SK-N-SH (cell line): Measurements from ENCODE around the gene MTF1. TPM values are rescaled to one million over a fixed set of nuclear protein-coding genes. Genes with fewer than 3 reads are reported as not detected.

Source experiments
- CTCF ChIA-PET: fragments of 300-600, 350-600 bp; formaldehyde crosslinking; extraction: SDS; loops from one replicate; lab custom pipeline; 2021; lab: Yijun Ruan, JAX
- POLR2A ChIA-PET: fragments of 350-600 bp; sonication (Branson Sonifier 250); formaldehyde crosslinking; extraction: SDS; loops from one replicate; lab custom pipeline; 2020; ENCODE audit warnings: antibody characterized with exemption, inconsistent platforms; lab: Yijun Ruan, JAX
- DNase-seq: peaks from one replicate; pipeline ENCODE4 v3.0.0; 2012
- H2AFZ ChIP-seq: fragments of 200-600 bp; sonication (generic); 2 replicates; pipeline ENCODE4 v1.8.1; 2016; ENCODE audit warnings: antibody characterized with exemption, mild to moderate bottlenecking, low read depth
- H3F3A ChIP-seq: fragments of 200-600 bp; sonication (generic); replicated peaks from 2 replicates; pipeline ENCODE3; 2016; ENCODE audit warnings: antibody characterized with exemption, mild to moderate bottlenecking; ENCODE audit not compliant: insufficient read depth
- H3K27ac ChIP-seq, 2 experiments: fragments of 200-500 bp in 1 of 2; fragments of 200-600 bp in 1 of 2; sonication (Bioruptor generic) in 1 of 2; sonication (generic), shearing (Covaris generic) in 1 of 2; 2 replicates each; pipeline versions ENCODE4 v1.5.1 to v1.6.1; 2014 to 2016; ENCODE audit warnings: low read depth in 2 of 2, inconsistent platforms in 1 of 2, low read length in 1 of 2, mild to moderate bottlenecking in 1 of 2, mixed read lengths in 1 of 2
- H3K27me3 ChIP-seq: fragments of 200-600 bp; sonication (generic), shearing (Covaris generic); 2 replicates; pipeline ENCODE4 v1.6.1; 2016; ENCODE audit warnings: mixed run types; ENCODE audit not compliant: insufficient read depth
- H3K36me3 ChIP-seq, 2 experiments: fragments of 200-500 bp in 1 of 2; fragments of 200-600 bp in 1 of 2; sonication (Bioruptor generic) in 1 of 2; sonication (generic) in 1 of 2; replicated peaks in 1 of 2; 2 replicates each; pipeline versions ENCODE3 to v1.5.1; 2014 to 2016; ENCODE audit warnings: low read length in 1 of 2, mild to moderate bottlenecking in 1 of 2; ENCODE audit not compliant: insufficient read depth in 2 of 2, control insufficient read depth in 1 of 2
- H3K4me1 ChIP-seq, 2 experiments: fragments of 200-500 bp in 1 of 2; fragments of 200-600 bp in 1 of 2; sonication (Bioruptor generic) in 1 of 2; sonication (generic), shearing (Covaris generic) in 1 of 2; 2 replicates each; pipeline versions ENCODE4 v1.5.1 to v1.6.1; 2014 to 2016; ENCODE audit warnings: low read depth in 1 of 2, low read length in 1 of 2, mixed run types in 1 of 2; ENCODE audit not compliant: insufficient read depth in 2 of 2, control insufficient read depth in 1 of 2
- H3K4me2 ChIP-seq: fragments of 200-600 bp; sonication (generic), shearing (Covaris generic); 2 replicates; pipeline ENCODE4 v1.6.1; 2017; ENCODE audit warnings: mixed run types
- H3K4me3 ChIP-seq, 2 experiments: fragments of 200-500 bp in 1 of 2; fragments of 200-600 bp in 1 of 2; sonication (Bioruptor generic) in 1 of 2; sonication (generic), shearing (Covaris generic) in 1 of 2; 2 replicates each; pipeline versions ENCODE4 v1.5.1 to v1.8.1; 2014 to 2016; ENCODE audit warnings: low read depth in 2 of 2, inconsistent platforms in 1 of 2, low read length in 1 of 2, mild to moderate bottlenecking in 1 of 2, mixed read lengths in 1 of 2, moderate library complexity in 1 of 2
- H3K79me2 ChIP-seq: fragments of 200-600 bp; sonication (generic); 2 replicates; pipeline ENCODE4 v1.8.1; 2017; ENCODE audit warnings: mild to moderate bottlenecking; ENCODE audit not compliant: insufficient read depth
- H3K9ac ChIP-seq: fragments of 200-600 bp; sonication (generic); 2 replicates; pipeline ENCODE4 v1.6.1; 2017; ENCODE audit warnings: mixed run types
- H3K9me2 ChIP-seq: fragments of 200-600 bp; sonication (generic); 2 replicates; pipeline ENCODE4 v1.6.1; 2017; ENCODE audit warnings: mixed run types
- H3K9me3 ChIP-seq: fragments of 200-600 bp; sonication (generic); 2 replicates; pipeline ENCODE4 v1.6.1; 2017; ENCODE audit warnings: mixed run types, mild to moderate bottlenecking, moderate library complexity
- H4K20me1 ChIP-seq: fragments of 200-600 bp; sonication (generic); 2 replicates; pipeline ENCODE4 v1.6.1; 2017; ENCODE audit warnings: mild to moderate bottlenecking, mixed run types; ENCODE audit not compliant: insufficient read depth
- CHD2 ChIP-seq: fragments of 150-350 bp; IDR thresholded peaks from 2 replicates; pipeline ENCODE4 v1.6.1; 2018; ENCODE audit warnings: low read length; ENCODE audit not compliant: partially characterized antibody
- ELF1 ChIP-seq: IDR thresholded peaks from 2 replicates; pipeline ENCODE4 v1.4.0; 2012
- EZH2phosphoT487 ChIP-seq: fragments of 200-600 bp; sonication (generic); IDR thresholded peaks from 2 replicates; pipeline ENCODE4 v1.6.1; 2017; ENCODE audit warnings: low read depth, mixed run types, mild to moderate bottlenecking, antibody characterized with exemption, moderate library complexity, borderline replicate concordance
- FOSL2 ChIP-seq: IDR thresholded peaks from 2 replicates; pipeline ENCODE4 v1.4.0; 2012; ENCODE audit warnings: low read depth, mild to moderate bottlenecking, moderate library complexity, borderline replicate concordance
- FOXM1 ChIP-seq: IDR thresholded peaks from 2 replicates; pipeline ENCODE4 v1.4.0; 2012; ENCODE audit warnings: low read depth, mild to moderate bottlenecking
- GATA2 ChIP-seq: sonication (generic); formaldehyde crosslinking; IDR thresholded peaks from 2 replicates; pipeline ENCODE4 v1.5.0; 2020; ENCODE audit warnings: mild to moderate bottlenecking, missing genetic modification reagents
- MAX ChIP-seq: IDR thresholded peaks from 2 replicates; pipeline ENCODE4 v1.4.0; 2012; ENCODE audit warnings: low read depth
- MEF2A ChIP-seq: IDR thresholded peaks from 2 replicates; pipeline ENCODE4 v1.4.0; 2012; ENCODE audit warnings: low read depth, borderline replicate concordance
- MXI1 ChIP-seq: IDR thresholded peaks from 2 replicates; pipeline ENCODE4 v1.6.1; 2012; ENCODE audit warnings: mild to moderate bottlenecking, low read depth, low read length, improper control_type of control experiment
- NFIC ChIP-seq: IDR thresholded peaks from 2 replicates; pipeline ENCODE4 v1.4.0; 2012; ENCODE audit warnings: borderline replicate concordance
- NRF1 ChIP-seq: IDR thresholded peaks from 2 replicates; pipeline ENCODE4 v1.6.1; 2012; ENCODE audit warnings: low read depth, mild to moderate bottlenecking, low read length
- POLR2AphosphoS5 ChIP-seq: IDR thresholded peaks from 2 replicates; pipeline ENCODE4 v1.6.1; 2012; ENCODE audit warnings: low read depth, low read length
- RAD21 ChIP-seq: IDR thresholded peaks from 2 replicates; pipeline ENCODE4 v1.6.1; 2012; ENCODE audit warnings: mild to moderate bottlenecking, low read length
- RCOR1 ChIP-seq: fragments of 150-350 bp; IDR thresholded peaks from 2 replicates; pipeline ENCODE4 v1.6.1; 2017; ENCODE audit warnings: antibody characterized with exemption, low read length
- RFX5 ChIP-seq: IDR thresholded peaks from 2 replicates; pipeline ENCODE4 v1.6.1; 2012; ENCODE audit warnings: mild to moderate bottlenecking, improper control_type of control experiment, low read length
- SIN3A ChIP-seq: IDR thresholded peaks from 2 replicates; pipeline ENCODE4 v1.6.1; 2012; ENCODE audit warnings: low read depth, mild to moderate bottlenecking, low read length, moderate library complexity, borderline replicate concordance
- SMC3 ChIP-seq: IDR thresholded peaks from 2 replicates; pipeline ENCODE4 v1.6.1; 2012; ENCODE audit warnings: low read depth, low read length, improper control_type of control experiment
- TAF1 ChIP-seq: IDR thresholded peaks from 2 replicates; pipeline ENCODE4 v1.6.1; 2012; ENCODE audit warnings: low read depth, mild to moderate bottlenecking, low read length, moderate library complexity, borderline replicate concordance
- TCF12 ChIP-seq: IDR thresholded peaks from 2 replicates; pipeline ENCODE4 v1.4.0; 2012
- TEAD4 ChIP-seq: IDR thresholded peaks from 2 replicates; pipeline ENCODE4 v1.4.0; 2012; ENCODE audit warnings: mild to moderate bottlenecking, borderline replicate concordance; ENCODE audit not compliant: insufficient read depth
- USF2 ChIP-seq: fragments of 150-350 bp; IDR thresholded peaks from 2 replicates; pipeline ENCODE4 v1.6.1; 2017; ENCODE audit warnings: antibody characterized with exemption, low read length, low read depth, borderline replicate concordance
- WGBS: methylation state at CpG from one replicate; pipeline ENCODE4 v1.1.6; 2017; ENCODE audit warnings: low lambda C conversion rate; 5-methylcytosine and 5-hydroxymethylcytosine counted together
- polyA plus RNA-seq, 3 experiments: library from polyadenylated mRNA; depleted of rRNA; stranded (reverse); fragments of >200 nt; gene quantifications; 2 replicates each; pipeline ENCODE4 v1.2.3, GENCODE V29; 2012
- TF ChIP-seq, protein P1 (sequence below): IDR thresholded peaks from 2 replicates; pipeline ENCODE4 v1.4.0; 2012; ENCODE audit warnings: low read depth, borderline replicate concordance

The MTF1 gene
- polyA plus RNA-seq, 1 of the 3 experiments (the other 2 are of a cell fraction), result 5.0 TPM

GRCh38 chr1:37883671-37884070, 24.3 kb upstream of the MTF1 start:
- no peaks in the 10 kb centered on the region for H4K20me1 ChIP-seq
- WGBS, result 92% methylated on average over 5 of the region's 5 CpGs
- DNase-seq, result no peak
- peaks cover 7% of the 10 kb centered on the region for H3F3A ChIP-seq
- TF ChIP-seq MEF2A (no peak), EZH2phosphoT487 (no peak), GATA2 (CRISPR knock-in tag) (no peak), RAD21 (no peak)
- no peak overlapping the region for H3K4me3 ChIP-seq
- H3K4me2 ChIP-seq, result no peak overlapping the region
- no peak overlapping the region for H2AFZ ChIP-seq
- no peaks in the 10 kb centered on the region for H3K9me3 ChIP-seq
- peaks cover 53 to 62% of the 10 kb centered on the region in 2 experiments for H3K36me3 ChIP-seq
- H3K4me1 ChIP-seq, result no peaks in the 10 kb centered on the region
- H3K27me3 ChIP-seq, result no peaks in the 10 kb centered on the region
- no peaks in the 10 kb centered on the region for H3K9me2 ChIP-seq
- ChIA-PET CTCF (no interaction called here), POLR2A (no interaction called here)
- no peak overlapping the region for H3K27ac ChIP-seq
- H3K79me2 ChIP-seq, result no peaks in the 10 kb centered on the region
- no peak overlapping the region for H3K9ac ChIP-seq

- TF ChIP-seq EZH2phosphoT487 (no peak), SMC3 (no peak), USF2 (no peak), FOSL2 (no peak), ELF1 (no peak), RCOR1 (no peak)
- Histone ChIP-seq H3K27me3 (no peaks in the 10 kb centered on the region), H3K9me3 (no peaks in the 10 kb centered on the region), H2AFZ (no peak overlapping the region), H3K79me2 (no peaks in the 10 kb centered on the region), H3K4me1 (no peaks in the 10 kb centered on the region), H3F3A (no peaks in the 10 kb centered on the region), H3K9me2 (no peaks in the 10 kb centered on the region), H3K4me2 (no peak overlapping the region), H3K4me3 (no peak overlapping the region), H3K36me3 (peaks cover 40 to 49% of the 10 kb centered on the region in 2 experiments), H4K20me1 (no peaks in the 10 kb centered on the region), H3K27ac (no peak overlapping the region), H3K9ac (no peak overlapping the region)
- 95% methylated on average over 4 of the region's 4 CpGs for WGBS
- DNase-seq, result no peak
- POLR2A ChIA-PET, result no interaction called here
- CTCF ChIA-PET, result interaction anchor here (2.0 to 2.1 kb wide), 2 partner anchors 20 to 52 kb away, joined by 5 to 17 read pairs; partner anchors contain the start of gene MTF1
Measured at GRCh38 chr1:37879865-37880264, 20.5 kb upstream of the MTF1 start.

DNA sequence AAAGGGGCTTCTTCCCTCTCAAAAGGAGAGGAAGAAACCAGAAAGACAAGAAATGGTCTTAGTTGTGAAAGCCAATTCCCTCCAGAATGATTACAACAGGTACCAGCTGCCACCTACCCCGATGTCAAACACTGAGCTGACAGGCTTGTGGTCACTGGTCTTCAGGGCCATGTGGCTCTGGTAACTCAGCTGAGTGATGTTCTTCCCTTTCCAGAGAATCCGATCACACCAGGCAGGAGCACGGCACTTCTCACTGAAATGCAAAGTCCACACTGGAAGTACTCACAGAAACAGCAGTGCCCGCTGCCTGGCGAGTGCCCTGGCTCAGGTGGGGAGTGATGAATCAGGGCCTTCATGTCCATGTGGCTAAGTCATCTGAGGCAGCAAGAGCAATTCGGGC, 18.7 kb upstream of the MTF1 start:
- no peaks in the 10 kb centered on the region for H3K9me2 ChIP-seq
- no peak overlapping the region for H3K27ac ChIP-seq
- no peaks in the 10 kb centered on the region for H3F3A ChIP-seq
- DNase-seq, result no peak
- H4K20me1 ChIP-seq, result no peaks in the 10 kb centered on the region
- no peaks in the 10 kb centered on the region for H3K4me1 ChIP-seq
- H3K9me3 ChIP-seq, result no peaks in the 10 kb centered on the region
- POLR2A ChIA-PET, result no interaction called here
- H3K9ac ChIP-seq, result no peak overlapping the region
- CTCF ChIA-PET, result interaction anchor here (1.6 kb wide), 1 partner anchor 18 kb away, joined by 7 read pairs; no protein-coding TSS in a partner anchor
- H3K79me2 ChIP-seq, result no peaks in the 10 kb centered on the region
- H2AFZ ChIP-seq, result no peak overlapping the region
- 91% methylated on average over 6 of the region's 6 CpGs for WGBS
- H3K4me2 ChIP-seq, result no peak overlapping the region
- no peaks in the 10 kb centered on the region for H3K27me3 ChIP-seq
- no peak overlapping the region for H3K4me3 ChIP-seq
- H3K36me3 ChIP-seq, result peaks cover 52 to 56% of the 10 kb centered on the region in 2 experiments
- no peak for TF ChIP-seq RFX5
- TF ChIP-seq NRF1, result no peak
- no peak for TF ChIP-seq TCF12
- no peak for TF ChIP-seq POLR2AphosphoS5
- no peak for TF ChIP-seq EZH2phosphoT487
- TF ChIP-seq, protein P1, sequence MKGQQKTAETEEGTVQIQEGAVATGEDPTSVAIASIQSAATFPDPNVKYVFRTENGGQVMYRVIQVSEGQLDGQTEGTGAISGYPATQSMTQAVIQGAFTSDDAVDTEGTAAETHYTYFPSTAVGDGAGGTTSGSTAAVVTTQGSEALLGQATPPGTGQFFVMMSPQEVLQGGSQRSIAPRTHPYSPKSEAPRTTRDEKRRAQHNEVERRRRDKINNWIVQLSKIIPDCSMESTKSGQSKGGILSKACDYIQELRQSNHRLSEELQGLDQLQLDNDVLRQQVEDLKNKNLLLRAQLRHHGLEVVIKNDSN, result no peak
- no peak for TF ChIP-seq MAX
- no peak for TF ChIP-seq TEAD4
- no peak for TF ChIP-seq MEF2A
- no peak for TF ChIP-seq TAF1
- no peak for TF ChIP-seq NFIC
- TF ChIP-seq SIN3A, result no peak
- no peak for TF ChIP-seq CHD2
- no peak for TF ChIP-seq FOXM1
- TF ChIP-seq MXI1, result no peak
